Measurements from ENCODE around the gene LCLAT1.

GRCh38 chr2:30492185-30492584, 45.1 kb downstream of the LCLAT1 start:
- TF ChIP-seq CTCF (IDR thresholded peaks at IDR 0.05; ENCODE audit: low read depth, low read length, missing input control) (no peak), FOXA1 (IDR thresholded peaks at IDR 0.05) (no peak), NR2F2 (IDR thresholded peaks at IDR 0.05) (no peak), RXRA (IDR thresholded peaks at IDR 0.05) (no peak), RAD21 (IDR thresholded peaks at IDR 0.05) (no peak), TAF1 (conservative IDR thresholded peaks at IDR 0.05) (no peak), JUND (IDR thresholded peaks at IDR 0.05) (no peak), GABPA (IDR thresholded peaks at IDR 0.05 in 1 of 2, conservative IDR thresholded peaks at IDR 0.05 in 1 of 2) (no peak), ATF3 (IDR thresholded peaks at IDR 0.05) (no peak)
- TF ChIP-seq, protein P1, sequence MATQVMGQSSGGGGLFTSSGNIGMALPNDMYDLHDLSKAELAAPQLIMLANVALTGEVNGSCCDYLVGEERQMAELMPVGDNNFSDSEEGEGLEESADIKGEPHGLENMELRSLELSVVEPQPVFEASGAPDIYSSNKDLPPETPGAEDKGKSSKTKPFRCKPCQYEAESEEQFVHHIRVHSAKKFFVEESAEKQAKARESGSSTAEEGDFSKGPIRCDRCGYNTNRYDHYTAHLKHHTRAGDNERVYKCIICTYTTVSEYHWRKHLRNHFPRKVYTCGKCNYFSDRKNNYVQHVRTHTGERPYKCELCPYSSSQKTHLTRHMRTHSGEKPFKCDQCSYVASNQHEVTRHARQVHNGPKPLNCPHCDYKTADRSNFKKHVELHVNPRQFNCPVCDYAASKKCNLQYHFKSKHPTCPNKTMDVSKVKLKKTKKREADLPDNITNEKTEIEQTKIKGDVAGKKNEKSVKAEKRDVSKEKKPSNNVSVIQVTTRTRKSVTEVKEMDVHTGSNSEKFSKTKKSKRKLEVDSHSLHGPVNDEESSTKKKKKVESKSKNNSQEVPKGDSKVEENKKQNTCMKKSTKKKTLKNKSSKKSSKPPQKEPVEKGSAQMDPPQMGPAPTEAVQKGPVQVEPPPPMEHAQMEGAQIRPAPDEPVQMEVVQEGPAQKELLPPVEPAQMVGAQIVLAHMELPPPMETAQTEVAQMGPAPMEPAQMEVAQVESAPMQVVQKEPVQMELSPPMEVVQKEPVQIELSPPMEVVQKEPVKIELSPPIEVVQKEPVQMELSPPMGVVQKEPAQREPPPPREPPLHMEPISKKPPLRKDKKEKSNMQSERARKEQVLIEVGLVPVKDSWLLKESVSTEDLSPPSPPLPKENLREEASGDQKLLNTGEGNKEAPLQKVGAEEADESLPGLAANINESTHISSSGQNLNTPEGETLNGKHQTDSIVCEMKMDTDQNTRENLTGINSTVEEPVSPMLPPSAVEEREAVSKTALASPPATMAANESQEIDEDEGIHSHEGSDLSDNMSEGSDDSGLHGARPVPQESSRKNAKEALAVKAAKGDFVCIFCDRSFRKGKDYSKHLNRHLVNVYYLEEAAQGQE (IDR thresholded peaks at IDR 0.05) = no peak
